HepG2 (cell line): Measurements from ENCODE around the gene ASPHD1. TPM values are rescaled to one million over a fixed set of nuclear protein-coding genes. Genes with fewer than 3 reads are reported as not detected.

Experiments used
- ATAC-seq: fragments of 200-7000 bp; cut with Tn5 transposase; 3 replicates; pipeline ENCODE4 v1.9.1; 2020; ENCODE audit warnings: mild to moderate bottlenecking, moderate library complexity
- BruUV-seq: library from RNA; stranded (reverse); fragments of 400-500 nt; replicated peaks from 2 replicates; lab custom pipeline; 2021; lab: Mats Ljungman, UMichigan
- CTCF ChIA-PET: fragments of 300-600 bp; formaldehyde crosslinking; extraction: SDS; loops from one replicate; lab custom pipeline; 2021; ENCODE audit warnings: low total read pairs, inconsistent platforms, low intra/inter-chr PET ratio; lab: Yijun Ruan, JAX
- POLR2A ChIA-PET: fragments of 350-600 bp; sonication (Branson Sonifier 250); formaldehyde crosslinking; loops from one replicate; lab custom pipeline; 2020; ENCODE audit warnings: antibody characterized with exemption, inconsistent platforms; lab: Yijun Ruan, JAX
- DNase-seq: peaks from one replicate; pipeline ENCODE4 v3.0.0-alpha.2; 2015; ENCODE audit warnings: low spot score
- FAIRE-seq: peaks from 3 replicates; lab custom pipeline; 2011; peaks lifted over from hg19 to GRCh38; lab: Jason Lieb, UNC
- H2AFZ ChIP-seq: one replicate; pipeline ENCODE4 v1.6.1; 2011; ENCODE audit warnings: low read length, inconsistent platforms
- H3K27ac ChIP-seq: fragments of 300-600 bp; 3 replicates; pipeline ENCODE4 v1.8.0; 2011; ENCODE audit warnings: mixed run types, mild to moderate bottlenecking, mixed read lengths, low read length, inconsistent platforms; ENCODE audit not compliant: insufficient read depth; ENCODE audit errors: extremely low read length
- H3K27me3 ChIP-seq, 2 experiments: fragments of 200-600 bp in 1 of 2; 2 replicates in 1 of 2; 3 replicates in 1 of 2; pipeline versions ENCODE4 v1.6.0 to v1.8.0; 2011; ENCODE audit warnings: low read length in 2 of 2, mild to moderate bottlenecking in 2 of 2, moderate library complexity in 2 of 2, inconsistent platforms in 1 of 2; ENCODE audit not compliant: insufficient read depth in 2 of 2, control insufficient read depth in 1 of 2
- H3K36me3 ChIP-seq, 2 experiments: fragments of 200-600 bp in 1 of 2; replicated peaks in 1 of 2; 2 replicates in 1 of 2; 3 replicates in 1 of 2; pipeline versions ENCODE4 v1.5.1 to v1.8.0; 2011; ENCODE audit warnings: low read length in 2 of 2, inconsistent platforms in 1 of 2; ENCODE audit not compliant: insufficient read depth in 2 of 2, control insufficient read depth in 1 of 2
- H3K4me1 ChIP-seq: 2 replicates; pipeline ENCODE4 v1.5.1; 2012; ENCODE audit warnings: low read length, inconsistent platforms; ENCODE audit not compliant: insufficient read depth
- H3K4me2 ChIP-seq: 2 replicates; pipeline ENCODE4 v1.6.0; 2011; ENCODE audit warnings: low read depth, low read length, inconsistent platforms
- H3K4me3 ChIP-seq, 3 experiments: fragments of 200-600 bp in 1 of 3; sonication (generic), shearing (Covaris generic) in 1 of 3; replicated peaks in 1 of 3; 2 replicates each; pipeline ENCODE4 v1.5.1; 2011 to 2016; ENCODE audit warnings: low read length in 3 of 3, inconsistent platforms in 2 of 3, low read depth in 2 of 3, mild to moderate bottlenecking in 2 of 3, control low read depth in 1 of 3, mixed read lengths in 1 of 3; ENCODE audit not compliant: insufficient read depth in 1 of 3
- H3K79me2 ChIP-seq: one replicate; pipeline ENCODE4 v1.6.1; 2011; ENCODE audit warnings: low read length, inconsistent platforms; ENCODE audit not compliant: insufficient read depth
- H3K9ac ChIP-seq: 2 replicates; pipeline ENCODE4 v1.6.0; 2011; ENCODE audit warnings: mild to moderate bottlenecking, low read depth, low read length, inconsistent platforms; ENCODE audit not compliant: insufficient read depth
- H3K9me3 ChIP-seq: 2 replicates; pipeline ENCODE4 v1.5.1; 2012; ENCODE audit warnings: mild to moderate bottlenecking, low read length
- H4K20me1 ChIP-seq: 2 replicates; pipeline ENCODE4 v1.6.0; 2011; ENCODE audit warnings: inconsistent platforms, mild to moderate bottlenecking, low read length, moderate library complexity; ENCODE audit not compliant: insufficient read depth
- ARNT2 ChIP-seq: sonication (generic); formaldehyde crosslinking; IDR thresholded peaks from 2 replicates; pipeline ENCODE4 v1.8.0; 2022; ENCODE audit warnings: mild to moderate bottlenecking, low read depth, missing genetic modification reagents, moderate library complexity
- PAF1 ChIP-seq: IDR thresholded peaks from 2 replicates; pipeline ENCODE4 v1.6.1; 2016; ENCODE audit warnings: missing genetic modification reagents, missing compliant biosample characterization
- ZHX1 ChIP-seq: sonication (generic); formaldehyde crosslinking; IDR thresholded peaks from 2 replicates; pipeline ENCODE4 v1.8.1; 2022; ENCODE audit warnings: low read depth, mild to moderate bottlenecking, missing genetic modification reagents
- ZNF367 ChIP-seq: sonication (generic); formaldehyde crosslinking; IDR thresholded peaks from 2 replicates; pipeline ENCODE4 v1.4.0; 2020; ENCODE audit warnings: missing genetic modification reagents, borderline replicate concordance
- WGBS: methylation state at CpG from one replicate; pipeline ENCODE4 v1.1.6; 2017; ENCODE audit warnings: low lambda C conversion rate; 5-methylcytosine and 5-hydroxymethylcytosine counted together
- in situ Hi-C: cut with HindIII; loops from 2 replicates; pipeline ENCODE4 v1.10.0; 2017; ENCODE audit warnings: low pct_unique_long_range_greater_than_20kb; ENCODE audit not compliant: extremely low pct_ligation_motif_present
- intact Hi-C: fragments of 100-400 bp; cut with micrococcal nuclease; formaldehyde crosslinking; loops from one replicate; pipeline ENCODE4 v1.10.0; 2022; ENCODE audit not compliant: unreplicated experiment
- polyA plus RNA-seq, 8 experiments: library from polyadenylated mRNA; depleted of rRNA in 3 of 8; stranded (reverse) in 7 of 8; unstranded in 1 of 8; fragments of >200 nt; fragmentation: Illumina TruSeq in 4 of 8; extraction: Trizol in 4 of 8; gene quantifications; 2 replicates each; pipeline versions ENCODE4 v1.2.1 to v1.2.3, GENCODE V29; 2011 to 2016; ENCODE audit warnings: low read depth in 4 of 8, missing spikeins in 1 of 8, mixed read lengths in 1 of 8; ENCODE audit not compliant: insufficient read depth in 1 of 8
- total RNA-seq, 5 experiments: library from RNA; depleted of rRNA; stranded (reverse); fragments of >200 nt; fragmentation: Illumina TruSeq; extraction: Trizol; gene quantifications; 2 replicates each; pipeline ENCODE4 v1.2.3, GENCODE V29; 2016; ENCODE audit warnings: low read depth in 1 of 5
- TF ChIP-seq, protein P1 (sequence below): sonication (generic); formaldehyde crosslinking; IDR thresholded peaks from 2 replicates; pipeline ENCODE4 v1.5.1; 2020; ENCODE audit warnings: mild to moderate bottlenecking, missing genetic modification reagents, moderate library complexity

The ASPHD1 gene
- total and polyA plus RNA-seq, 2 of the 13 experiments (the other 11 are each of a cell fraction or from before 2014, with no cell fraction given), result 13.1 to 19.7 TPM

DNA sequence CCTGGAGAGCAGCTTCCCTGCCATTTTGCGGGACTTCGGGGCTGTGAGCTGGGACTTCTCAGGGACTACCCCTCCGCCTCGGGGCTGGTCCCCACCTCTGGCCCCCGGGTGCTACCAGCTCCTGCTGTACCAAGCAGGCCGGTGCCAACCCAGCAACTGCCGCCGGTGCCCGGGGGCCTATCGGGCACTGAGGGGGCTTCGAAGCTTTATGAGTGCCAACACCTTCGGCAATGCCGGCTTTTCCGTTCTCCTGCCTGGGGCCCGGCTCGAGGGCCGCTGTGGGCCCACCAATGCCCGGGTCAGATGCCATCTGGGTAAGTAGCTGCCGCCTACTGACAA, 1.3 kb downstream of the ASPHD1 start (continued):
- TF ChIP-seq ZHX1 (no peak), PAF1 (CRISPR knock-in tag) (no peak)
- TF ChIP-seq, protein P1, sequence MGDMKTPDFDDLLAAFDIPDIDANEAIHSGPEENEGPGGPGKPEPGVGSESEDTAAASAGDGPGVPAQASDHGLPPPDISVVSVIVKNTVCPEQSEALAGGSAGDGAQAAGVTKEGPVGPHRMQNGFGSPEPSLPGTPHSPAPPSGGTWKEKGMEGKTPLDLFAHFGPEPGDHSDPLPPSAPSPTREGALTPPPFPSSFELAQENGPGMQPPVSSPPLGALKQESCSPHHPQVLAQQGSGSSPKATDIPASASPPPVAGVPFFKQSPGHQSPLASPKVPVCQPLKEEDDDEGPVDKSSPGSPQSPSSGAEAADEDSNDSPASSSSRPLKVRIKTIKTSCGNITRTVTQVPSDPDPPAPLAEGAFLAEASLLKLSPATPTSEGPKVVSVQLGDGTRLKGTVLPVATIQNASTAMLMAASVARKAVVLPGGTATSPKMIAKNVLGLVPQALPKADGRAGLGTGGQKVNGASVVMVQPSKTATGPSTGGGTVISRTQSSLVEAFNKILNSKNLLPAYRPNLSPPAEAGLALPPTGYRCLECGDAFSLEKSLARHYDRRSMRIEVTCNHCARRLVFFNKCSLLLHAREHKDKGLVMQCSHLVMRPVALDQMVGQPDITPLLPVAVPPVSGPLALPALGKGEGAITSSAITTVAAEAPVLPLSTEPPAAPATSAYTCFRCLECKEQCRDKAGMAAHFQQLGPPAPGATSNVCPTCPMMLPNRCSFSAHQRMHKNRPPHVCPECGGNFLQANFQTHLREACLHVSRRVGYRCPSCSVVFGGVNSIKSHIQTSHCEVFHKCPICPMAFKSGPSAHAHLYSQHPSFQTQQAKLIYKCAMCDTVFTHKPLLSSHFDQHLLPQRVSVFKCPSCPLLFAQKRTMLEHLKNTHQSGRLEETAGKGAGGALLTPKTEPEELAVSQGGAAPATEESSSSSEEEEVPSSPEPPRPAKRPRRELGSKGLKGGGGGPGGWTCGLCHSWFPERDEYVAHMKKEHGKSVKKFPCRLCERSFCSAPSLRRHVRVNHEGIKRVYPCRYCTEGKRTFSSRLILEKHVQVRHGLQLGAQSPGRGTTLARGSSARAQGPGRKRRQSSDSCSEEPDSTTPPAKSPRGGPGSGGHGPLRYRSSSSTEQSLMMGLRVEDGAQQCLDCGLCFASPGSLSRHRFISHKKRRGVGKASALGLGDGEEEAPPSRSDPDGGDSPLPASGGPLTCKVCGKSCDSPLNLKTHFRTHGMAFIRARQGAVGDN (CRISPR knock-in tag), result peak; percentile 49; the same call in 1 of the 2 replicates
- TF ChIP-seq, all 625 proteins: peak for 18

DNA sequence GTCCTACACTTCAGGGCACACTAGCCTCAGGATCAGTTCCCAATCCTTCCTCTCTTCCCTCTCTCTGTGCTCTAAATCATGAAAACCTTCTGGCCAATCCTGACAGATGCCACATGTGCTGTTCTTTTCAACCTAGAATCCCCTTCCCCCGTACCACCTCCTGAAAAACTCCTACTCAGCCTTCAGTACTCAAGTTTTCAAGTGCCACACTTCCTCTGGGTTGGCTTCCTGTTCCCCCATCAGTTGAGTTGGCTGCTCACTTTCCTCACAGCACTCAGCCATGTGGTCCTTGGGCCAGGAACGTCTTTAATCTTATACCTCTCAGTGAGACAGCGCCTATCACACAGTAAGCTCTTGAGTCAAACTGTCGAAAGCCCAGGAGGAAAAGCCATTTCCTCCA, 3.3 kb downstream of the ASPHD1 start:
- Histone ChIP-seq H3K4me2 (no peak overlapping the region; the same call in 1 of the 2 replicates), H3K9me3 (no peaks in the 10 kb centered on the region), H3K79me2 (peaks cover 19% of the 10 kb centered on the region), H3K27ac (no peak overlapping the region), H3K27me3 (no peaks in the 10 kb centered on the region; a peak in 1 of 5 replicates), H3K9ac (no peak overlapping the region), H3K36me3 (peaks cover 1 to 10% of the 10 kb centered on the region in 2 experiments; a peak in 2 of 5 replicates), H3K4me1 (peaks cover 35% of the 10 kb centered on the region), H4K20me1 (peaks cover 5% of the 10 kb centered on the region; the same call in 1 of the 2 replicates), H2AFZ (no peak overlapping the region), H3K4me3 (no peak overlapping the region)
- no peak for DNase-seq
- TF ChIP-seq ARNT2 (CRISPR knock-in tag), result 0 out of 2 replicates have a peak, but pooled peaks have one; percentile 25
- no peak for TF ChIP-seq ZNF367 (CRISPR knock-in tag)
- ChIA-PET CTCF (no interaction called here), POLR2A (interaction anchor here (1.4 kb wide), 2 partner anchors 13 to 58 kb away, joined by 3 to 5 read pairs; partner anchors contain the start of gene TMEM219)
- no TSS peak for BruUV-seq
- no peak for FAIRE-seq
- in situ Hi-C loops (no loop called here), intact Hi-C loops (loop anchor here (5.0 kb wide), 1 partner anchor 59 kb away; the partner anchor contains the start of gene TMEM219)
- ATAC-seq, result no peak
- WGBS, result 97% methylated on average over 4 of the region's 4 CpGs
